Measurements from ENCODE around the gene CACNA1C.

CACNA1C gene

DNA sequence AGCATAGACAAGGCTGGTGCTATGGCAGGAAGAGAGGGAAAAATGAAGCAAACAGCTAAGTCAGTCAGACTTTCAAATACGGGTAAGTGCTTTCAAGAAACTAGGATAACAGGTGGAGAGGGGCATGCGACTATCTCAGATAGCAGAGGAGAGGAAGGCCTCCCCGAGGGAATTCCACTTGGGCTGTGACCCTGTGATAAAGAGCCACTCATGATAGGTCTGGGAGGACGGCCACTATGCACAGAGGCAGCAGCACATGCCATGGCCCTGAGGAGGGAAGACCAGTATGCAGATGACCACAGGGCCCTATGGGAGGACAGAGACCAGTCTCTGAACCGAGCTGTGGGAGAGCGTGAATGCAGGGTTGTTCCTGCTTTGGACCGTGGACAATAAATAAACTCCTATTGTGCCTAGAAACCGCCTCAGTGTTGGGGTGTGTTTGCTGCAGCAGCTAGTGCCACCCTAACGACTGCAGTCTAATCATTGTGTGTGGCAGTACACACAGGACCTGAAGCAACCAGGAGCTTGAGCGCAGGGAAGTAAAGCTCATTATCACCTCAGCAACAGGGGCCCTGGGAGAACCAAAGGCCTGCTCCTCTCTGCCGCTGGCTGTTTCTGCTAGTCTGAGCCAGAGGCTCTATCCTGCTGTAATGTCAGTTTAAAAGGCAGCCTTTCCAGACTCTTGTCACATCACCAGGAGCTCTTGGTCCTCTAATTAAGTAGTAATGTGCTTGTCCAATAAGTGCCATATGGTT is 119.1 kb downstream of the CACNA1C start:
- Mint-ChIP-seq H3K27ac (no peak overlapping the region), H3K9me3 (peaks cover 2% of the 10 kb centered on the region), H3K27me3 (peaks cover 11% of the 10 kb centered on the region), H3K4me3 (no peak overlapping the region), H3K36me3 (no peaks in the 10 kb centered on the region), H3K4me1 (no peaks in the 10 kb centered on the region)

DNA sequence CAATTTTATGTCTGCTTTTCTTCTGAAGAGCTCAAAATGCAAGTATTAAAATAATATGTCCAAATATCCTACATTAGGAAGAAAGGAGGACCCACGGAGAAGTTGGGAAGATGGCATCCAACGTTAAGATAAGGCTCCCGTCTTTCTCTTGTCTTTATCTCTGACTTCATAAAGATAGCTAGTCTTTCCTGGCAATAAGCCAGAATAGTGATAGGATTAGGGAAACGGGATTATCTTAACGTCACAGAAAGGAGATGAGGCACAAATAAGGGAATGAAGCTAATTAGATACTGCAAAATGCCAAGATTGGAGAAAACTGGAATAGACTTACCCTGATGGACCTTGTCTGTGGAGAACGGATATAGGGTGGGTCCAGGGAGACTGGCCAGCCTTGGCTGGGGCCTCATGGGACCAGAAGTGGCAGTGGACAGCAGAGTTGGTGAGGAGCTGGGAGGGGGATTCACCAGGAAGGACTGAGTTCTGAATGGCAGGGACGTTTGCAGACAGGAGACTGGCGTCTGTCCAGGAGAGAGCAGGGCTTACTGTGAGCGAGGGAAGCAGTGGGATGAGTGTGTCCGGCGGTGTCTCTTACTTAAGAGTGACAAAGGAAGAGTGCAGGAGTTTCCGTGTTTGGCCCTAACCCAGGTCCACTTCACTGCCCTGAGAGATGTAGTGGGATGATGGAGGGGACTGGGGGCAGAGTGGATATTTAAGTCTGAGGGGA is 119.9 kb downstream of the CACNA1C start:
- Mint-ChIP-seq H3K27me3 (peaks cover 13% of the 10 kb centered on the region), H3K4me1 (no peaks in the 10 kb centered on the region), H3K4me3 (no peak overlapping the region), H3K27ac (no peak overlapping the region), H3K9me3 (no peaks in the 10 kb centered on the region), H3K36me3 (no peaks in the 10 kb centered on the region)

GRCh38 chr12:2173971-2174370 is 121.2 kb downstream of the CACNA1C start:
- Mint-ChIP-seq H3K4me3 (no peak overlapping the region), H3K27ac (no peak overlapping the region), H3K36me3 (no peaks in the 10 kb centered on the region), H3K27me3 (peaks cover 13% of the 10 kb centered on the region), H3K9me3 (no peaks in the 10 kb centered on the region), H3K4me1 (no peaks in the 10 kb centered on the region)

- H3K36me3 Mint-ChIP-seq, result no peaks in the 10 kb centered on the region
- peaks cover 15% of the 10 kb centered on the region for H3K27me3 Mint-ChIP-seq
- no peaks in the 10 kb centered on the region for H3K9me3 Mint-ChIP-seq
- no peak overlapping the region for H3K27ac Mint-ChIP-seq
- no peaks in the 10 kb centered on the region for H3K4me1 Mint-ChIP-seq
- no peak overlapping the region for H3K4me3 Mint-ChIP-seq
These were observed 124.2 kb downstream of the CACNA1C start for GRCh38 chr12:2177003-2177402.

GRCh38 chr12:2177751-2178150 is 125.0 kb downstream of the CACNA1C start:
- H3K4me1 Mint-ChIP-seq, result no peaks in the 10 kb centered on the region

GRCh38 chr12:2179058-2179457 is 126.3 kb downstream of the CACNA1C start:
- no peaks in the 10 kb centered on the region for H3K36me3 Mint-ChIP-seq
- no peak overlapping the region for H3K27ac Mint-ChIP-seq
- H3K4me3 Mint-ChIP-seq, result no peak overlapping the region
- no peaks in the 10 kb centered on the region for H3K4me1 Mint-ChIP-seq
- H3K9me3 Mint-ChIP-seq, result no peaks in the 10 kb centered on the region
- H3K27me3 Mint-ChIP-seq, result peaks cover 12% of the 10 kb centered on the region

More at GRCh38 chr12:2177751-2178150, 125.0 kb downstream of the CACNA1C start:
- H3K36me3 Mint-ChIP-seq, result no peaks in the 10 kb centered on the region
- H3K4me3 Mint-ChIP-seq, result no peak overlapping the region
- H3K9me3 Mint-ChIP-seq, result no peaks in the 10 kb centered on the region
- H3K27ac Mint-ChIP-seq, result no peak overlapping the region
- H3K27me3 Mint-ChIP-seq, result peaks cover 14% of the 10 kb centered on the region

DNA sequence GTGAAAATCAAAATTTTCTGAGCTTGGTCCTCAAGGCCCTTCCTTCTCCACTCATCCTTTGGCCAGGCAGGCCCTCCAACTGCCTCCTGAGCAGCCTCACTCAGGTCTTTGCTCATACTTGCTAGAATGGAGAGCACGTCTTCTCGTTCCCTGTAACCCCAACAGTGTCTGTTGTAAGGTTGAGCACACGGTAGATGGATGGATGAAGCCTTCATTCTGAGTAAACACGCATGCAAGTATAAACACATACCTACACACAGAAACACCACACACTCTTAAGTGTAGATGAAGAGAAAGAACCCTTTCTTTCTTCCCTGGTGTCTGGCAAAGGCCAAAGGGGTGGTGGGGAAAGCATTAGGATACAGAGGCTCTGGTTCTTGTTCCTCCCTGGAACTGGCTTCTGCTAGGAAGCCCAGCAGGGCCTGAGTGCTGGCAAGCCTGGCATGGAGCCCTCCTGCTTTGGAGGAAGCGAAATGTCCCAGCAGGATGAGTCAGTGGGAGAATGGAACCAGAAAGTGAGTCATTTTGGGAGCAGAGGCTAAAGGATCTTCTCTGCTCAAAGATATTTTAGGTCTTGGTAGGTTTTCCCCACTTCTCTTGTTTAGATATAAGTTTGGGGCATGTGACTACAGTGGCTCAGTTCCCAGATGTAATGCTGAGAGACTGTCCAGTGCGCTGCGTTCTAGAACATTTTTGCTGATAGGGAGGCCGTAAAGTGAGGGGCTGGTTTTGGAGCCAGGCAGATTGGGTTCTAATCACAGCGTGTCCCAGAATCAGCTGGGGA is 127.4 kb downstream of the CACNA1C start:
- Mint-ChIP-seq H3K36me3 (no peaks in the 10 kb centered on the region), H3K27ac (no peak overlapping the region), H3K4me1 (peaks cover 5% of the 10 kb centered on the region), H3K9me3 (no peaks in the 10 kb centered on the region), H3K4me3 (no peak overlapping the region), H3K27me3 (peaks cover 10% of the 10 kb centered on the region)

GRCh38 chr12:2180737-2181082 is 127.9 kb downstream of the CACNA1C start:
- no peak overlapping the region for H3K27ac Mint-ChIP-seq
- H3K27me3 Mint-ChIP-seq, result peaks cover 12% of the 10 kb centered on the region
- no peak overlapping the region for H3K4me3 Mint-ChIP-seq
- no peaks in the 10 kb centered on the region for H3K9me3 Mint-ChIP-seq
- H3K4me1 Mint-ChIP-seq, result peaks cover 5% of the 10 kb centered on the region
- H3K36me3 Mint-ChIP-seq, result no peaks in the 10 kb centered on the region

DNA sequence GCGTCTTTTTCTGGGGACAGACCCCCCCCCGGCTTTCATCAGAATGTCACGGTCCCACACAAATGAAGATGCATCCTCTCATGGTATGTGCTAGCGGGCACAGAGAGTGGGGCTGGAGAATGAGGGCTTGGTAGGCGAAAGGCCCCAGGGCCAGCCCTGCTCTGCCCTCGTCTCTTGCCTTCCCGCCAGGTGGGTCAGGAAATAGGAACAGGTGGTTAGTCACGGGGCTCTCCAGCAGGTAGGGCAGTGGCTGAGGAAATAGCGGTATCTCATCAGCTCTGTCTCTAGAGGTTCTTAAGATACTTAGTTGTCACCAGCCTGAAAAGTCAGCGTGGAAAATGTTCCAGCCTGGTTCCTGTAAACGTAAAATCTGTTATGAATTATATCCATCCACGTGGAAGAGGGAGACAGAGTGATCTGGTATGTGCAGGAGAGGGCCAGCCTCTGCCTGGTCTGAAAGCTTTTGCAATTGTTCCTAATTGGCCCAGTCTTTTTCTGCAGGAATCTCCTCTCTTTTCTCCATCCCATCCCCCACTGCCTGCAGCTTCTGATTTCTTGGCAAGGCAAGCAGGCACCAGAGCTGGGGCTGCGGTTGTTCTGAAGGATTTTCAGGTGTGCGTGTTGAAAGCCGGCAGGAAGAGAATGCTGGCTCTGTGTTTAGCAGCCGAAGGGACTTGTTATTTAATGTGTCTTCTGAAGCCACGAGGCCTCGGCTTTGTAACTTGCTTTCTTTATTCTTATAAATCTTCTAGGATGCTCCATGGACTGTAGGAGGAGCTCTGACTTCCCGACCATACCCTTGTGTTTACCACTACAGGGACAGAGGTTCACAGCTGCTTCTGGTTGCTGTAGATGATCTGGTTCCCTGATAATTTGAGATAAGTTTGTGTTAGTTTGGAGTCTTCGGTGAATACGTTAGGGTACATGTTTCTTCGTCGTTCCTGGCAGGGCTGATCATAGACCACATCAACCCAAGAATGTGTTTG is 131.1 kb downstream of the CACNA1C start:
- no peaks in the 10 kb centered on the region for H3K9me3 Mint-ChIP-seq
- no peak overlapping the region for H3K4me3 Mint-ChIP-seq
- peaks cover 5% of the 10 kb centered on the region for H3K27me3 Mint-ChIP-seq
- H3K4me1 Mint-ChIP-seq, result peaks cover 5% of the 10 kb centered on the region
- no peak overlapping the region for H3K27ac Mint-ChIP-seq
- no peaks in the 10 kb centered on the region for H3K36me3 Mint-ChIP-seq

DNA sequence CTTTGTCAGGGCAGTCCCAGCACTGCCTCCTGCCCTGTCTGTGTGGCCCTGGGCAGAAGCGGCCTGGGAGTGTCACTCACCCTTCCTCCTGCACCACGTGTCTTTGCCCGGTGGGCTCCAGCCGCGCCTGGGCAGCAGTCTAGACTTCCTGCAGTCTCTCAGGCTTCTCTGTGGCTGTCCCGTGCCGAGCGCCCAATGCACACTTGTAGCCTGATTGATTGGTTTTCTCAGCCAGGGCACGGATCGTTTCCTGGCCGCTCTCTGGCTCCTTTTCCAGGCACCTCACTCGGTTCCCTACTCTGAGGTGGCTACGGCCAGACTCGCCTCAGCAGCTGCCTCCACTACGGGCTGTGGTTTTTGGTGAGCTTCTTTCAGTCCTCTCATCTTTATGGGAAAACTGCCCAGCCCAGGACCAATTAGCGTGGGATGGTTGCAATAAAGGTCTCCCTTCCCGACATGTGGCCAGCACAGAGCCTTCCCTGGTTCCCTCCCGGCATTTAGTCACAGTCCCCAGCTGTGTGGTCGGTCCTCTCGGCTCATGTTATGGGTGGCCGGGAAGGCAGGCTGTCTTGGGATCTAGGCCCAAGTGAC is 133.1 kb downstream of the CACNA1C start:
- peaks cover 3% of the 10 kb centered on the region for H3K27me3 Mint-ChIP-seq
- H3K4me3 Mint-ChIP-seq, result no peak overlapping the region
- H3K9me3 Mint-ChIP-seq, result no peaks in the 10 kb centered on the region
- H3K36me3 Mint-ChIP-seq, result no peaks in the 10 kb centered on the region
- no peak overlapping the region for H3K27ac Mint-ChIP-seq
- peaks cover 5% of the 10 kb centered on the region for H3K4me1 Mint-ChIP-seq

- Mint-ChIP-seq H3K9me3 (no peaks in the 10 kb centered on the region), H3K4me3 (no peak overlapping the region), H3K27ac (no peak overlapping the region), H3K27me3 (peaks cover 3% of the 10 kb centered on the region), H3K36me3 (no peaks in the 10 kb centered on the region), H3K4me1 (peaks cover 5% of the 10 kb centered on the region)
These were observed 134.6 kb downstream of the CACNA1C start for GRCh38 chr12:2187195-2187945.

DNA sequence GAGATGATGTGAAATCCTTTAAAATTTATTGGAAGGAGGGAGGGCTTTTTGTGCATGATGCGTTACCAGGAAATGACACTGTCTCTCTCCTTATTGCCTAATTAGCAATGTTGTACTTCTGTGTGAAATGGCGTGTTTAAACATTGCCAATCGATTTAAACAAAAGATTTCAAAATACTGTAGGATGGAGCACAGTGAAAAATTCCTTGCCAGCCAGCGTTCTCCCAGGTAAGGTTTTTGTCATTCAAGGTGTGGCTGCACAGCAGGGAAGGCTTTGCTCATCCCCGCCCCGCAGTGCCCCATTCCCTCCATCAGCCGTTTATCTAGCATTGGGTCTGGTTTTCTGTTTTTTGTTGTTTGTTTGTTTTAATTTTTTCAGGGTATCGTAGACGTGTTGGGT is 137.3 kb downstream of the CACNA1C start:
- Mint-ChIP-seq H3K27ac (no peak overlapping the region), H3K9me3 (no peaks in the 10 kb centered on the region), H3K4me3 (no peak overlapping the region), H3K36me3 (no peaks in the 10 kb centered on the region), H3K27me3 (peaks cover 2% of the 10 kb centered on the region), H3K4me1 (no peaks in the 10 kb centered on the region)

DNA sequence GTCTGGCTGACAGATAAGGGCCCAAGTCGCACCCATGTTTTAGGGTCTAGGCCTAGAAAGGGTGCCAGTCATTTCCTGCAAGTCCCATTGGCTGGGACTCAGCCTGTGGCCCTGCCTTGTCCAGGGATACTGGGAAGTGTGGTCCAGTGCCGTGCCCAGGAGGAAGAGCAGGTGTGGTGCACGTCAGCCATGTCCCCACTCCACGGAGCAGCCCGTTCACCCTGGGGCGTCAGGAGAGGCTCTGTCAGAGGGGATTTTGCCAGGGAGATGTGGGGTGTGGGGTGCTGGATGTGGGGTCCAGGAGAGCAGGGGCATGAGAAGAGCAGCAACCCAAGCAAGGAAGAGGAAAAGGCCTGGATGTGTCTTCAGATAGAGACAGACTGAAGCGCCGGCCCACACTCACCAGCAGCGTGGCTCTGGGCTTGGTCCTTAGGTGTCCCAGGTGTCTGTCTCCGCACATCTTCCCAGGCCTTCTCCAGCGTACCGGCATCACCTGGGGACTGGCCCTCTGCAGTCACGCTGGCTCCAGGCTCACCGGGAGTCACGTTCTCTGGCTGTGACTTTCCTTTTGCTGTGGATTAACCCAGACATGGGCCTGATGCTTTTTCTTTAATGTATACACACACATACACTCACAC is 138.2 kb downstream of the CACNA1C start:
- Mint-ChIP-seq H3K4me1 (no peaks in the 10 kb centered on the region), H3K36me3 (no peaks in the 10 kb centered on the region), H3K27me3 (no peaks in the 10 kb centered on the region), H3K4me3 (no peak overlapping the region), H3K27ac (no peak overlapping the region), H3K9me3 (no peaks in the 10 kb centered on the region)

Data from activated naive CD4-positive, alpha-beta T cell treated with anti-CD3 and anti-CD28 coated beads, Interleukin-2, amount 50 U/mL, for 24 hours (primary cell).